ENCODE measurements around the gene FRRS1L.

FRRS1L gene

GRCh38 chr9:109176386-109176785 is 9.3 kb upstream of the FRRS1L start:
- DNase-seq (ENCODE audit: low spot score), result no peak

DNA sequence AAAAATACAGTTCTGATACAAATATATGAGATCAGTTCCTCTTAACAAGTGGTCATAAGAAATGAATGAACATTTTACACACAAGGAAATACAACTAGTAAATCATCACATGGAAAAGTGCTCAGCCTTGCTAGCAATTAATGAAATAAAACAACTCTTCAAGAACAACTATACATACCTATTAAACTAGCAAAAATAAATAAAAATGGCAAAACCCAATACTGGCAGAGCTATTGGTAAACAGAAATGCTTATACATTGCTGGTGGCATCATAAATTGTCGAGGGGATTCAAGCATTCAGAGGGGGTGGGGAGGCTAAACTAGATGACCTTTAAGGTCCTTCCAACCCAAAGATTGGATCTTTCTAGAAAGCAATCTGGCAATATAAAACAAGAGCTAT is 5.9 kb upstream of the FRRS1L start:
- DNase-seq (ENCODE audit: low spot score), result no peak

GRCh38 chr9:109171926-109172325 is 4.9 kb upstream of the FRRS1L start:
- no peak for DNase-seq (ENCODE audit: low spot score)

DNA sequence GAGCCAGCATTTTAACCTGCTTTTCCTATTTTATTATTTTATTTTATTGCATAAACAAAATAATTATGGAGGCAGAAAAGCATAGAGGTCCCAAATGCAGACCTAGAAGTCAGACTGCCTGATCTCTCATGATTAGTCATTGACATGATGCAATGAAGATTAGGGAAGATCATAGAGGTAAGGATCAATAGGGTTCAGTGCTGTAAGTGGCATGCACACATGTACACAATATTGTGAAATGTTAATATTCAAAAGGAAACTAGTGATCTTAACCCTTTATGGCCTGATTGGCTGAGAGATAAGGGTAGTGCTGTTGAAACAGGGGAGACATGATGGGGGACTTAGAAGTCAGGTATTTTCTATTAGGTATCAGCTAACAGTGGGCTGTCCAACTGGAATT is 1.1 kb upstream of the FRRS1L start:
- no peak for DNase-seq (ENCODE audit: low spot score)

DNA sequence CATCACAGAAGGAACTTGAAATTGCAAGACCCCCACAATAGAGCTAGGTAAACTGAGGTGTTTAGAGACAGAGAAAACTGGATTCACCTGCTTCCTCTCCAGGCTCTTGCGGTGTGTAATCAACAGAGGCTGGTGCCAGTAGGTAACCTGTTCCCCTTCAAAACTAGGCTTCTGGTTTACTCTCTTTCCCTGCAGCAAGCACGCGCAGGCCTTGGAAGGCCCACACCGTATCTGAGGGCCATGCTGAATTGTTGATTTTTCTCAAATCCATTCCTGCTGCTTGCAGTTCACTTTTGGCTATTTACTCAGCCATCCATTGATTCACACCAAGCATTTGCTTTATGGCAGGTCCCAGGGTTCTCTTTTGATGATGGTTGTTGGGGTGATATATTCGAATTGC is 667 bp upstream of the FRRS1L start:
- DNase-seq (ENCODE audit: low spot score), result no peak

DNA sequence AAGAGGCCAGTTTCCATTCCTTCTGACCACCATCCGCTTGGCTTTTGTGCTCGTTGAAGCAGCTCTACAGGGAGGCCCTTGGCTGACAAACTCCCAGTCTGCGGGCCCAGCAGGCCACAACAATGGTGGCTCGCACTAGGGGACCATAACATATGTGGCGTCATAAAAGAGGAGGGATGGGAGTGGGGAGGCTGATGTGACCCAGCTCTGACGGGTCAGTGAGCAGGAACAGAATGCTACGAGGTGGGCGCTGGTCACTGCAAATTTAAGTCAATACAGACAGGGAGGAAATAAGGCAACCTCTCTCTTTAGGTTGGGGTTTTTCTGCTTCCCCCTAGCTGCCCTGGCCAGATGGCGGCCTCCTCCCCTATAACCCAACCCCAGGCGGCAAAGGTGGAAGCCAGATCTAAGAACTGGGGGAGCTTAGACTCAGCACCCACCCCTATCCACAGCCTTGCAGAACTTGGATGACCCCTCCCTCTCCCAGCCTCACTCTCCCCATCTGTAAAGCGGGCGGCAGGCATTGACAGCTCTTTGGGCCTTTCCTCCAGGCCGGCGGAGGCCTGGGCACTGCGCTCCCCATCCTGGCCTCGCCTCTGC is 778 bp downstream of the FRRS1L start:
- no peak for DNase-seq (ENCODE audit: low spot score)

GRCh38 chr9:109164042-109164441 is 3.0 kb downstream of the FRRS1L start:
- DNase-seq (ENCODE audit: low spot score), result no peak

DNA sequence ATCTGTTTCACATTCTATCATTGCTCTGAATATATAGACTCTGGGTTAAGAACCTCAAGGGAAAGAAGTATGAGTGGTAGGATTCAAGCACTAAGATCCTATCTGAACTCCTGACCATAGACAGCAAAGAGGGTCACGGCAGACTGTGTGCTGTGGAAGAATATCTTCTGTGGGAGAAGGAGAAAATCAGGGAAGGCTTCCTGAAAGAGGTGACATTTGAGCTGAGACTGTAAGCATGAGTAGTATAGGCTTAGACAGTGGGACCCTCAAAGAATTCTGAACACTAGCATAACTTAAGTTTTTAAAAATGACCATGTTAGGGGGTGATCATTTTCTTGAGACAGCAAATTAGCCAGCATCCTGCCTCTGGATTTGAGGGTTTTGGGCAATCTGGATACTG is 3.9 kb downstream of the FRRS1L start:
- no peak for DNase-seq (ENCODE audit: low spot score)

GRCh38 chr9:109162677-109163076 is 4.4 kb downstream of the FRRS1L start:
- no peak for DNase-seq (ENCODE audit: low spot score)

DNA sequence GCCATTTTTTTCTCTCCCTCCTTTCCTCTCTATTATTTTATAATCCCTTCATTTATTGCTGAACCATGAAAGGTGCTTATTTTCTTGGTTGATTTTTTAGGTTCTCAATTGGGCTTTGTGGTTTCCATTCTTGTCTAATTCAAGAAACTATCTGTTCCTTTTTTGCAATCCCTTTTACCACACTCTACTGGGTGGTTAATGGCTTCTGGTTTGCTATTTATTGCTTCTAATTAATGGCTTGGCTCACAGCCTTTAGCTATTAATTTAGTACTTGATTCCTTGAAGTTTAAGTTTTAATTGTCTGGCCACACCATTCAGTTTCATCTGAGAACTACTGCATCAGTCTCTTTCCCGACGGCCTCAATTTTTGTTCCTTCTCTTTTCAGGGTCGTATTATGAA is 5.6 kb downstream of the FRRS1L start:
- no peak for DNase-seq (ENCODE audit: low spot score)

GRCh38 chr9:109159583-109159982 is 7.5 kb downstream of the FRRS1L start:
- DNase-seq (ENCODE audit: low spot score), result no peak

- no peak for DNase-seq (ENCODE audit: low spot score)
Observed at GRCh38 chr9:109158651-109159050, 8.4 kb downstream of the FRRS1L start.

GRCh38 chr9:109156708-109157107 is 10.3 kb downstream of the FRRS1L start:
- DNase-seq (ENCODE audit: low spot score), result no peak

DNA sequence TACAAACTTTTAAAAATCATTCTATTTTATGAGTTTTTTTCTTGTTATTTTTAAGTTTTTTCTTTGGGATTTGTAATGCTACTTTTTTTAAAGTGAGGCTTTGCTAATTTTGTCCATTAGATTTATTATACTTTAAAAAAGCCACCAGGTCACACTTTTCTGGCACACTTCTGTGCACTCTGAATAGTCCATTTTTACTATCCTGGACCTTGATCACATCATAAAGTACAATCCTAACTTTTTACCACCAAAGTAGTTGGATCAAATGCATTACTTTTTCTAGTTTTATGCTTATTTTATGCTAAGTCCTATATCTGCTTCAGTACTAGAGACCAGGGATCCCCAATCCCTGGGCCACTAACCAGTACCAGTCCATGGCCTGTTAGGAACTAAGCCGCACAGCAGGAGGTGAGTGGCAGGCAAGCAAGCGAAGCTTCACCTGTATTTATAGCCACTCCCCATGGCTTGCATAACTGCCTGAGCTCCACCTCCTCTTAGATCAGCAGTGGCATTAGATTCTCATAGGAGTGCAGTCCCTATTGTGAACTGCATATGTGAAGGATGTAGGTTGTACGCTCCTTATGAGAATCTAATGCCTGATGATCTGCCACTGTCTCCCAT is 16.0 kb downstream of the FRRS1L start:
- DNase-seq (ENCODE audit: low spot score), result no peak

DNA sequence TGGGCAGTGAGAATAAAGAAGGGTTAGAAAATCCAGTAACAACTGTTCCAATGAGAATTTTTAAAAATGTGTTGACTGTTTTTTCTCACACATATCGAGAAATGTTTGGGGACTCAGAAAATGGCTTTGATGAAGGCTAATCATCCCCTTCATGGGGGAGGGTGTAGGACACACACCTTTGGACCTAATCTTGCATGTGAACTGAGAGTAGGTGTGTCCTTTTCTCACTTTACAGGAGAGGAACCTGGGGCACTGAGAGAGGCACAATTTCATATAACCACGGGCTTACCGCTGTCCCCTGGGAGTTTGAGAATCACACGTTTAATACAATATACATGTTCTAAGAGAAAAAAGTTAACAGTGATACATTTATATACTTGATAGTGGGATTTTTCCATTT is 17.3 kb downstream of the FRRS1L start:
- DNase-seq (ENCODE audit: low spot score), result no peak

GRCh38 chr9:109149089-109149488 is 18.0 kb downstream of the FRRS1L start:
- no peak for DNase-seq (ENCODE audit: low spot score)

DNA sequence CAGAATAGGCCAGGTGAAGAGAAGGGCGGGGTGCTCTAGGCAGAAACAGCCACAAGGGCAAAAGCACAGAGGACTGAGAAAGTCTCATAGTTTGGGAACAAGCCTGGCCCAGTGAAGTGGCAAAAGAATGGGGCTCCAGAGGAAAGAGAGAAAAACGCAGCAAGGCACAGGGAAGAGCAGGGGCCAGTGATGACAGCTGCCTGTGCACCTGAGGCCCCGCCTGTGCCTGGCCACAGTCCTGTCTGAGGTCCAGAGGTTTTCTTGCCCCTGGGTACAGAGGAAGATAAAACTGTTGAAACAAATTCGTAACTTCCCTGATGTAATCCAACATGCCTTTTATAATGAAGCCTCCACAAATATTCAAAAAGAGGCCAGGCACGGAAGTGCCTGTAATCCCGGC is 22.0 kb downstream of the FRRS1L start:
- DNase-seq (ENCODE audit: low spot score), result no peak

DNA sequence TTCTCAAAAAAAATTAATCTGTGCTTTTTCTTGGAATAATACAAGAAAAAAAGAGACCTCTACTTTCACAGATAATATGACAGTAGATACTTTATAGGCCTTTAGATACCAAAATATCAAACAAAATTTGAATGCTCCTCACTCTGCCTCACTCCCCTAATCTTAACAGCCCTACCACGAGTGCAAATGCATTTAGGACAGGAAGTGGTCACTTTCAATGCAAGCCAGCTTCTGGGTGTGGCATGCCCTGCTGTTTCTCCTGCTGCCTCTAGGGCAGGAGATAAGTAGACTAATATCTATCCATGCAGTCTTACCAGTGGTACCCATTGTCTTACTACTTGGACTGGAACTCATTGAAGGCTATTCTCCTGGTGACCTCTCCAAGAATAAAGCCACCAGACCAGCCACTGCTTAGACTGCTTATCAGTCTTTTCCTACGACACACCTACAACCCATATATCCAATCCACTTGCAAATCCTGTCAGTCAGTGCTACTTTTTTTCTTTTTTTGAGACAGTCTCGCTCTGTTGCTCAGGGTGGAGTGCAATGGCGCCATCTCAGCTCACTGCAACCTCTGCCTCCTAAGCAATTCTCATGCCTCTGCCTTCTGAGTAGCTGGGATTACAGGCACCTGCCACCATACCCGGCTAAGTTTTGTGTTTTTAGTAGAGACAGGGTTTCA is 23.0 kb downstream of the FRRS1L start:
- DNase-seq (ENCODE audit: low spot score), result peak; percentile 6

DNA sequence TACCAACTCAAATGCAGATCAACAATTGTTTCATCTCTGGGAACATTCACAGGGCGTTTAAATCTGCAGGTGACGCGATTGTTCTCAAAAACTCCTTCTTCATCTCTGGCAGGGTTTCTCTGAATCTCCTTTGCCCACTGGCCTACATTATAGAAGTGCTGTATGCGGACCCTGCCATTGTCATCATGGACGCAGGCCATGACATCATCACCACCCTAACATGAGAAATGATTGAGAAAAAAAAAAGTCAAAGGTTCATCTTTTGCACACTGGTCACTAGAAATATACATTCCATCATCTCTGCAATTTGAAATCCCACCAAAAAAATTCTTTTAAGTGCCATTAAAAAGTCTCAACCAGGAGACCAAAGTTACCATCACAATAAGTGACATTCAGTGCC is 25.7 kb downstream of the FRRS1L start:
- DNase-seq (ENCODE audit: low spot score), result no peak

DNA sequence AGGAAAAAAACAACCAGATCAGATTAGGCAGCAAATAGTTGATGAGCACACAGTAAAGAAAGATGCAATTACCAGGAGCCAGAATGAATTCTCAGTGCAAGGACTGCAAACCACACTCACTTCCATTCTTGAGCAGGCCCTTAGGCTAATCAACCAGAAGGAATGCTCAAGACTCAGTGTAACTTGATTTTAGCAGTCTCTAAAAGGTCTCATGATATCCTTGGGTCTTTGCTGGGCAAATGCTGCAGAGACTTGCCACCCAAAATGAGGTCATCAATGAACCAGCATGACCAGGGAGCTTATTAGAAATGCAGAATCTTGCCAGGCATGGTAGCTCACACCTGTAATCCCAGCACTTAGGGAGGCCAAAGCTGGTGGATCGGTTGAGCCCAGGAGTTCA is 27.2 kb downstream of the FRRS1L start:
- no peak for DNase-seq (ENCODE audit: low spot score)

DNA sequence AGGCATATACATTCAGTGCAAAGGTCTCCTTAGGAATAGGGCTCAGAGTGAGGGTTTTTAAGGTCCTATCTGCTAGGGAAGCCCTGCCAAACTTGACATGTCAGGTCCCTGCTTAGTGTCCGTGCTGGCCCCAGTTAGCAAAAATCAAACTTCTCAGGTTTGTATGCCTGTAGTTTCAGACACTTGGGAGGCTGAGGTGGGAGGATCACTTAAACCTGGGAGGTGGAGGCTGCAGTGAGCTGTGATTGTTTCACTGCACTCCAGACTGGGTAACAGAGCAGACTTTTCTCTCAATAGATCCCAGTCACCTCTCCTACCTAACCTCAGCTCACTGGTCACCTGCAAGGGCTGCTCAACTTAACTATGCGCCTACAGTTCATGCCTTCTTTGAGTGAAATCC is 28.6 kb downstream of the FRRS1L start:
- no peak for DNase-seq (ENCODE audit: low spot score)

GRCh38 chr9:109134167-109134578 is 32.9 kb downstream of the FRRS1L start:
- no peak for DNase-seq (ENCODE audit: low spot score)

- no peak for DNase-seq (ENCODE audit: low spot score)
Observed at GRCh38 chr9:109133533-109133932, 33.5 kb downstream of the FRRS1L start.

DNA sequence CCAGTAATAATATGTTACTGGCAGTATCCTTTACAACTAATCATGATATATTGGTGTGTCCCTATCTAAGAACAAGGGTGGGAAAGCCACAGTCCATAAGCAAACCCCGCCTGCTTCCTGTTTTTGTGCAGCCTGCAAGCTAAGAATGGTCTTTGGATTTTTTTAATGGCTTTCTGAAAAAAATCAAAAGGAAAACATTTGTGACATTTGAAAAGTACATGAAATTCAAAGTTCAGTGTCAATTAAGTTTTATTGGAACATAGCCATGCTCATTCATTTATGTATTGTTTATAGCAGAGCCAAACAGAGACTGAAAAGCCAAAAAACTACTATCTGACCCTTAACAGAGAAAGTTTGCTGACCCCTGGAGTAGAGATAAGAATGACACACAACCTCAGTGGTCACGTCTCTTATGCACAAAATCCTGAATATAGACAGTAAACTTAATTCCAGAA is 34.5 kb downstream of the FRRS1L start:
- no peak for DNase-seq (ENCODE audit: low spot score)
